Stimulated activated naive CD4-positive, alpha-beta T cell treated with Interleukin-2 at 50 U/mL for 16 hours (primary cell): ENCODE data around the gene PPP4R4.
"Not testable (repeated sequence)": the region's sequence is repeated elsewhere in the genome, so short reads cannot be mapped to it uniquely, and the experiment has no call there.

Source experiments
- DNase-seq: peaks from one replicate; lab custom pipeline; 2025; lab: John Stamatoyannopoulos, UW

PPP4R4 gene

GRCh38 chr14:94143711-94144110 is 30.4 kb upstream of the PPP4R4 start:
- no peak for DNase-seq

- no peak for DNase-seq
These were observed 29.4 kb upstream of the PPP4R4 start for GRCh38 chr14:94144765-94145164.

GRCh38 chr14:94145902-94146527 is 28.1 kb upstream of the PPP4R4 start:
- DNase-seq: no peak

GRCh38 chr14:94152676-94153075 is 21.4 kb upstream of the PPP4R4 start:
- no peak for DNase-seq

GRCh38 chr14:94153750-94154342 is 20.3 kb upstream of the PPP4R4 start:
- DNase-seq: no peak

GRCh38 chr14:94156143-94156542 is 18.0 kb upstream of the PPP4R4 start:
- DNase-seq: not testable (repeated sequence)

- no peak for DNase-seq
These were observed 16.9 kb upstream of the PPP4R4 start for GRCh38 chr14:94157197-94157596.

GRCh38 chr14:94158239-94158883 is 15.8 kb upstream of the PPP4R4 start:
- no peak for DNase-seq

GRCh38 chr14:94161058-94161457 is 13.1 kb upstream of the PPP4R4 start:
- no peak for DNase-seq

GRCh38 chr14:94161981-94162380 is 12.1 kb upstream of the PPP4R4 start:
- DNase-seq: no peak

GRCh38 chr14:94162466-94162865 is 11.7 kb upstream of the PPP4R4 start:
- no peak for DNase-seq

- no peak for DNase-seq
These were observed 10.3 kb upstream of the PPP4R4 start for GRCh38 chr14:94163796-94164195.

- peak; percentile 25 for DNase-seq
These were observed 9.3 kb upstream of the PPP4R4 start for GRCh38 chr14:94164685-94165431.

GRCh38 chr14:94165744-94166143 is 8.4 kb upstream of the PPP4R4 start:
- no peak for DNase-seq

GRCh38 chr14:94170136-94170535 is 4.0 kb upstream of the PPP4R4 start:
- no peak for DNase-seq

GRCh38 chr14:94171208-94171607 is 2.9 kb upstream of the PPP4R4 start:
- DNase-seq: no peak

- no peak for DNase-seq
These were observed 1.6 kb upstream of the PPP4R4 start for GRCh38 chr14:94172545-94172944.

- DNase-seq: no peak
These were observed 644 bp upstream of the PPP4R4 start for GRCh38 chr14:94173471-94173884.

- DNase-seq: no peak
These were observed 485 bp downstream of the PPP4R4 start for GRCh38 chr14:94174604-94175010.

- DNase-seq: no peak
These were observed 1.1 kb downstream of the PPP4R4 start for GRCh38 chr14:94175011-94175745.

GRCh38 chr14:94175747-94176146 is 1.6 kb downstream of the PPP4R4 start:
- DNase-seq: no peak

GRCh38 chr14:94176808-94177207 is 2.7 kb downstream of the PPP4R4 start:
- no peak for DNase-seq
